Neuronal stem cell (in vitro differentiated cells): Measurements from ENCODE around the gene ANK2.

ENCODE experiments used
- DNase-seq: peaks from one replicate; pipeline ENCODE4 v3.0.0-alpha.2; 2013; ENCODE audit warnings: low spot score
- H2AFZ ChIP-seq: one replicate; pipeline ENCODE4 v1.6.1; 2013; ENCODE audit warnings: mild to moderate bottlenecking, low read length, inconsistent platforms
- H2AK5ac ChIP-seq: 2 replicates; pipeline ENCODE4 v1.6.1; 2013; ENCODE audit warnings: low read depth, mild to moderate bottlenecking, inconsistent platforms, low read length, moderate library complexity, mixed read lengths
- H2BK120ac ChIP-seq: 2 replicates; pipeline ENCODE4 v1.6.1; 2013; ENCODE audit warnings: low read depth, mild to moderate bottlenecking, inconsistent platforms, low read length, moderate library complexity, mixed read lengths
- H2BK12ac ChIP-seq: one replicate; pipeline ENCODE4 v1.6.1; 2013; ENCODE audit warnings: low read length, inconsistent platforms
- H2BK15ac ChIP-seq: 2 replicates; pipeline ENCODE4 v1.6.1; 2013; ENCODE audit warnings: mild to moderate bottlenecking, low read length, inconsistent platforms, mixed read lengths
- H2BK5ac ChIP-seq: one replicate; pipeline ENCODE4 v1.6.1; 2013; ENCODE audit warnings: inconsistent platforms, mild to moderate bottlenecking, low read length, moderate library complexity
- H3K14ac ChIP-seq: one replicate; pipeline ENCODE4 v1.6.1; 2013; ENCODE audit warnings: low read length, inconsistent platforms
- H3K18ac ChIP-seq: 2 replicates; pipeline ENCODE4 v1.6.1; 2013; ENCODE audit warnings: low read length, inconsistent platforms
- H3K23ac ChIP-seq: 2 replicates; pipeline ENCODE4 v1.6.1; 2013; ENCODE audit warnings: low read depth, mild to moderate bottlenecking, mixed read lengths, low read length, inconsistent platforms; ENCODE audit not compliant: poor library complexity
- H3K27ac ChIP-seq: replicated peaks from 3 replicates; pipeline ENCODE4 v1.5.1; 2013; ENCODE audit warnings: low read length, inconsistent platforms
- H3K27me3 ChIP-seq, 3 experiments: 2 replicates each; pipeline ENCODE4 v1.6.1; 2013; ENCODE audit warnings: low read length in 3 of 3, mild to moderate bottlenecking in 2 of 3, inconsistent platforms in 1 of 3, low read depth in 1 of 3, mixed read lengths in 1 of 3, moderate library complexity in 1 of 3; ENCODE audit not compliant: control insufficient read depth in 3 of 3, insufficient read depth in 3 of 3
- H3K36me3 ChIP-seq, 2 donors: replicated peaks in 1 of 2; 2 replicates each; pipeline ENCODE4 v1.6.1; 2013; ENCODE audit warnings: low read length in 2 of 2; ENCODE audit not compliant: control insufficient read depth in 2 of 2, insufficient read depth in 2 of 2
- H3K4ac ChIP-seq: 2 replicates; pipeline ENCODE4 v1.6.1; 2013; ENCODE audit warnings: inconsistent platforms, mild to moderate bottlenecking, low read length, moderate library complexity
- H3K4me1 ChIP-seq, 2 donors: 1 replicate in 1 of 2; 2 replicates in 1 of 2; pipeline ENCODE4 v1.6.1; 2013; ENCODE audit warnings: low read length in 2 of 2, low read depth in 1 of 2; ENCODE audit not compliant: control insufficient read depth in 2 of 2, insufficient read depth in 1 of 2
- H3K4me2 ChIP-seq: one replicate; pipeline ENCODE4 v1.6.1; 2013; ENCODE audit warnings: mild to moderate bottlenecking, low read length, inconsistent platforms; ENCODE audit not compliant: insufficient read depth, poor library complexity, severe bottlenecking
- H3K4me3 ChIP-seq, 2 donors: 2 replicates each; pipeline ENCODE4 v1.5.1; 2013; ENCODE audit warnings: low read length in 2 of 2, mild to moderate bottlenecking in 2 of 2, inconsistent platforms in 1 of 2, moderate library complexity in 1 of 2
- H3K79me1 ChIP-seq: one replicate; pipeline ENCODE4 v1.6.1; 2013; ENCODE audit warnings: low read depth, mild to moderate bottlenecking, inconsistent platforms, low read length, moderate library complexity
- H3K9ac ChIP-seq: one replicate; pipeline ENCODE4 v1.6.1; 2013; ENCODE audit warnings: mild to moderate bottlenecking, low read depth, low read length, inconsistent platforms; ENCODE audit not compliant: poor library complexity
- H3K9me3 ChIP-seq, 2 donors: replicated peaks in 1 of 2; 2 replicates each; pipeline versions ENCODE3 to v1.6.1; 2013; ENCODE audit warnings: low read length in 2 of 2, mild to moderate bottlenecking in 2 of 2, inconsistent platforms in 1 of 2, low read depth in 1 of 2, mixed read lengths in 1 of 2, moderate library complexity in 1 of 2; ENCODE audit not compliant: control insufficient read depth in 2 of 2, insufficient read depth in 1 of 2
- H4K8ac ChIP-seq: one replicate; pipeline ENCODE4 v1.6.1; 2013; ENCODE audit warnings: low read depth, mild to moderate bottlenecking, inconsistent platforms, low read length, moderate library complexity
- H4K91ac ChIP-seq: one replicate; pipeline ENCODE4 v1.6.1; 2013; ENCODE audit warnings: low read length, low read depth, mild to moderate bottlenecking, inconsistent platforms; ENCODE audit not compliant: poor library complexity
- WGBS, 2 donors: extraction: QIAGEN DNeasy Blood & Tissue Kit; methylation state at CpG; one replicate each; pipeline ENCODE4 v1.1.7; 2013; ENCODE audit warnings: missing lambda C conversion rate in 2 of 2, mixed read lengths in 1 of 2; ENCODE audit not compliant: insufficient read length in 2 of 2, insufficient replicate concordance in 1 of 2; ENCODE audit errors: extremely low coverage in 2 of 2; 5-methylcytosine and 5-hydroxymethylcytosine counted together

ANK2 gene

GRCh38 chr4:113317523-113317922 lies 268.1 kb downstream of the ANK2 start:
- Histone ChIP-seq H2AFZ (peak overlapping the region; percentile 13), H3K4me2 (no peak overlapping the region), H2BK5ac (no peak overlapping the region), H3K27ac (no peak overlapping the region), H4K91ac (no peak overlapping the region), H2AK5ac (no peak overlapping the region), H3K23ac (no peak overlapping the region), H3K4ac (no peak overlapping the region), H3K9ac (no peak overlapping the region), H3K4me3 (no peak overlapping the region), H3K79me1 (no peaks in the 10 kb centered on the region), H2BK15ac (no peak overlapping the region), H3K36me3 (peaks cover 0 to 2% of the 10 kb centered on the region in 2 donors), H3K27me3 (no peaks in the 10 kb centered on the region), H3K9me3 (peaks cover 0 to 2% of the 10 kb centered on the region in 2 donors), H2BK12ac (no peak overlapping the region), H3K4me1 (peaks cover 2 to 17% of the 10 kb centered on the region in 2 donors), H3K14ac (no peak overlapping the region), H3K18ac (no peak overlapping the region), H4K8ac (no peak overlapping the region), H2BK120ac (no peak overlapping the region)
- no peak for DNase-seq
- WGBS, 2 donors, result no CpG with 5 or more reads among the region's 5 CpGs

- H2BK5ac ChIP-seq, result no peak overlapping the region
- no peaks in the 10 kb centered on the region for H3K9me3 ChIP-seq
- no peak overlapping the region for H3K9ac ChIP-seq
- no CpG with 5 or more reads among the region's 5 CpGs for WGBS, 2 donors
- H2AK5ac ChIP-seq, result no peak overlapping the region
- no peak overlapping the region for H3K23ac ChIP-seq
- no peak overlapping the region for H4K8ac ChIP-seq
- H3K27ac ChIP-seq, result no peak overlapping the region
- no peaks in the 10 kb centered on the region for H3K79me1 ChIP-seq
- H3K36me3 ChIP-seq, result no peaks in the 10 kb centered on the region
- no peak overlapping the region for H2AFZ ChIP-seq
- no peak overlapping the region for H3K4me2 ChIP-seq
- no peak overlapping the region for H3K4me3 ChIP-seq
- no peak overlapping the region for H2BK120ac ChIP-seq
- no peak for DNase-seq
- no peak overlapping the region for H3K18ac ChIP-seq
- no peak overlapping the region for H3K14ac ChIP-seq
- no peak overlapping the region for H2BK12ac ChIP-seq
- H4K91ac ChIP-seq, result no peak overlapping the region
- no peak overlapping the region for H3K4ac ChIP-seq
- H3K27me3 ChIP-seq, result no peaks in the 10 kb centered on the region
- peaks cover 2 to 8% of the 10 kb centered on the region in 2 donors for H3K4me1 ChIP-seq
- H2BK15ac ChIP-seq, result no peak overlapping the region
Measured at GRCh38 chr4:113322736-113323135, 273.3 kb downstream of the ANK2 start.

GRCh38 chr4:113325876-113326615 lies 276.6 kb downstream of the ANK2 start:
- Histone ChIP-seq H3K4me2 (no peak overlapping the region), H3K27me3 (no peaks in the 10 kb centered on the region), H3K4ac (no peak overlapping the region), H3K4me1 (no peaks in the 10 kb centered on the region), H2BK120ac (no peak overlapping the region), H2BK5ac (no peak overlapping the region), H3K18ac (no peak overlapping the region), H3K9me3 (no peaks in the 10 kb centered on the region), H3K9ac (no peak overlapping the region), H2AK5ac (no peak overlapping the region), H2BK12ac (no peak overlapping the region), H3K27ac (no peak overlapping the region), H2BK15ac (no peak overlapping the region), H3K23ac (no peak overlapping the region), H4K91ac (no peak overlapping the region), H3K36me3 (no peaks in the 10 kb centered on the region), H4K8ac (no peak overlapping the region), H3K79me1 (no peaks in the 10 kb centered on the region), H2AFZ (no peak overlapping the region), H3K14ac (no peak overlapping the region), H3K4me3 (no peak overlapping the region)
- WGBS, 2 donors, result no CpG with 5 or more reads among the region's 5 CpGs
- DNase-seq, result no peak

- no peak overlapping the region for H3K14ac ChIP-seq
- no peak overlapping the region for H2BK5ac ChIP-seq
- no CpG with 5 or more reads among the region's 4 CpGs for WGBS, 2 donors
- no peak overlapping the region for H4K8ac ChIP-seq
- H2AK5ac ChIP-seq, result no peak overlapping the region
- peaks cover 2 to 3% of the 10 kb centered on the region in 2 donors for H3K4me1 ChIP-seq
- H3K23ac ChIP-seq, result no peak overlapping the region
- no peaks in the 10 kb centered on the region for H3K27me3 ChIP-seq
- H2BK12ac ChIP-seq, result no peak overlapping the region
- no peak overlapping the region for H2BK15ac ChIP-seq
- no peak overlapping the region for H3K4ac ChIP-seq
- no peak for DNase-seq
- no peak overlapping the region for H3K4me2 ChIP-seq
- H2BK120ac ChIP-seq, result no peak overlapping the region
- no peaks in the 10 kb centered on the region for H3K79me1 ChIP-seq
- no peak overlapping the region for H4K91ac ChIP-seq
- H3K27ac ChIP-seq, result no peak overlapping the region
- H3K9ac ChIP-seq, result no peak overlapping the region
- no peak overlapping the region for H2AFZ ChIP-seq
- H3K36me3 ChIP-seq, result no peaks in the 10 kb centered on the region
- H3K18ac ChIP-seq, result no peak overlapping the region
- H3K4me3 ChIP-seq, result no peak overlapping the region
- no peaks in the 10 kb centered on the region for H3K9me3 ChIP-seq
Measured at GRCh38 chr4:113327494-113327893, 278.0 kb downstream of the ANK2 start.
